Mesothelial cell of epicardium (in vitro differentiated cells): ENCODE results near the gene RYR2. TPM values are rescaled to one million over a fixed set of nuclear protein-coding genes. Genes with fewer than 3 reads are reported as not detected.

Source experiments
- DNase-seq, 2 experiments: peaks; one replicate each; pipeline ENCODE4 v3.0.0; 2021; ENCODE audit warnings: low spot score in 2 of 2; ENCODE audit not compliant: unreplicated experiment in 2 of 2
- H3K27ac Mint-ChIP-seq: 2 replicates; pipeline ENCODE4 v1.8.0; 2021; ENCODE audit warnings: mixed read lengths
- H3K27me3 Mint-ChIP-seq: 2 replicates; pipeline ENCODE4 v1.8.0; 2021; ENCODE audit warnings: low read depth, mixed read lengths
- H3K36me3 Mint-ChIP-seq: 2 replicates; pipeline ENCODE4 v1.8.0; 2021; ENCODE audit warnings: mixed read lengths
- H3K4me1 Mint-ChIP-seq: 2 replicates; pipeline ENCODE4 v1.8.0; 2021; ENCODE audit warnings: mixed read lengths
- H3K4me3 Mint-ChIP-seq: 2 replicates; pipeline ENCODE4 v1.8.0; 2021; ENCODE audit warnings: mild to moderate bottlenecking, moderate library complexity, mixed read lengths
- H3K9me3 Mint-ChIP-seq: 2 replicates; pipeline ENCODE4 v1.8.0; 2021; ENCODE audit warnings: mixed read lengths
- total RNA-seq: library from RNA; stranded (reverse); gene quantifications from 3 replicates; pipeline ENCODE4 v1.2.1, GENCODE V29; 2021
- TF ChIP-seq, protein P1 (sequence below): fragments of 200-600 bp; sonication (generic); IDR thresholded peaks from one replicate; pipeline ENCODE4 v1.5.0; 2021; ENCODE audit warnings: antibody characterized with exemption; ENCODE audit not compliant: unreplicated experiment

RYR2 gene
- total RNA-seq, 1 donor from 2014 or later = 6.1 TPM

DNA sequence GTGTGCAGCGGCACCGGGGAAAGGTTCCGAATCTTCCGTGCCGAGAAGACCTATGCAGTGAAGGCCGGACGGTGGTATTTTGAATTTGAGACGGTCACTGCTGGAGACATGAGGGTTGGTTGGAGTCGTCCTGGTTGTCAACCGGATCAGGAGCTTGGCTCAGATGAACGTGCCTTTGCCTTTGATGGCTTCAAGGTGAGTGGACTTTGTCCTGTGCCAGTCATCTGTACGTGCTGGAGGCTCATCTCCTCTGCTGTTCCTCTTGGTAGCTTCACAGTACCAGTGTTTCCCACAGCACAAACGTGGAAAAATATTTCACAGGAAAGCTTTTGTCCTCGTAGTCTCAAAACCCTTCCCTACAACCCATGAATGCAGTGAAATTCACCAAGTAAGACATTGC is 524.6 kb downstream of the RYR2 start:
- no peaks in the 10 kb centered on the region for H3K27me3 Mint-ChIP-seq
- H3K4me1 Mint-ChIP-seq = no peaks in the 10 kb centered on the region
- no peak overlapping the region for H3K4me3 Mint-ChIP-seq
- H3K9me3 Mint-ChIP-seq = no peaks in the 10 kb centered on the region
- TF ChIP-seq, protein P1, sequence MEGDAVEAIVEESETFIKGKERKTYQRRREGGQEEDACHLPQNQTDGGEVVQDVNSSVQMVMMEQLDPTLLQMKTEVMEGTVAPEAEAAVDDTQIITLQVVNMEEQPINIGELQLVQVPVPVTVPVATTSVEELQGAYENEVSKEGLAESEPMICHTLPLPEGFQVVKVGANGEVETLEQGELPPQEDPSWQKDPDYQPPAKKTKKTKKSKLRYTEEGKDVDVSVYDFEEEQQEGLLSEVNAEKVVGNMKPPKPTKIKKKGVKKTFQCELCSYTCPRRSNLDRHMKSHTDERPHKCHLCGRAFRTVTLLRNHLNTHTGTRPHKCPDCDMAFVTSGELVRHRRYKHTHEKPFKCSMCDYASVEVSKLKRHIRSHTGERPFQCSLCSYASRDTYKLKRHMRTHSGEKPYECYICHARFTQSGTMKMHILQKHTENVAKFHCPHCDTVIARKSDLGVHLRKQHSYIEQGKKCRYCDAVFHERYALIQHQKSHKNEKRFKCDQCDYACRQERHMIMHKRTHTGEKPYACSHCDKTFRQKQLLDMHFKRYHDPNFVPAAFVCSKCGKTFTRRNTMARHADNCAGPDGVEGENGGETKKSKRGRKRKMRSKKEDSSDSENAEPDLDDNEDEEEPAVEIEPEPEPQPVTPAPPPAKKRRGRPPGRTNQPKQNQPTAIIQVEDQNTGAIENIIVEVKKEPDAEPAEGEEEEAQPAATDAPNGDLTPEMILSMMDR = no peak
- H3K27ac Mint-ChIP-seq = no peak overlapping the region
- no peak for DNase-seq
- no peaks in the 10 kb centered on the region for H3K36me3 Mint-ChIP-seq

DNA sequence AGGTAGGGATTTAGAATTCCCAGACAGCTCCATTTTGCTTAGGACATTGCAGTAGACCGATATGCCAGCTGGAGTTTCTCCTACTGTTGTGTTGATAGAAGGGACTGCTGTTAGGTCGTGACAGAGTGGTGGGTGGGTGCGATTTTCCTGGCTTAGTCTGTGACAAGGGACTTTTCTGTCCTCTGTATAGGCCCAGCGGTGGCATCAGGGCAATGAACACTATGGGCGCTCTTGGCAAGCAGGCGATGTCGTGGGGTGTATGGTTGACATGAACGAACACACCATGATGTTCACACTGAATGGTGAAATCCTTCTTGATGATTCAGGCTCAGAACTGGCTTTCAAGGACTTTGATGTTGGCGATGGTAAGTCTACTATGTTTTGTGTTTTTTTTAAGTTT is 527.0 kb downstream of the RYR2 start:
- Mint-ChIP-seq H3K9me3 (no peaks in the 10 kb centered on the region), H3K27ac (no peak overlapping the region), H3K4me1 (no peaks in the 10 kb centered on the region), H3K4me3 (no peak overlapping the region), H3K36me3 (no peaks in the 10 kb centered on the region), H3K27me3 (no peaks in the 10 kb centered on the region)
- DNase-seq = no peak
- TF ChIP-seq, protein P1 = no peak

DNA sequence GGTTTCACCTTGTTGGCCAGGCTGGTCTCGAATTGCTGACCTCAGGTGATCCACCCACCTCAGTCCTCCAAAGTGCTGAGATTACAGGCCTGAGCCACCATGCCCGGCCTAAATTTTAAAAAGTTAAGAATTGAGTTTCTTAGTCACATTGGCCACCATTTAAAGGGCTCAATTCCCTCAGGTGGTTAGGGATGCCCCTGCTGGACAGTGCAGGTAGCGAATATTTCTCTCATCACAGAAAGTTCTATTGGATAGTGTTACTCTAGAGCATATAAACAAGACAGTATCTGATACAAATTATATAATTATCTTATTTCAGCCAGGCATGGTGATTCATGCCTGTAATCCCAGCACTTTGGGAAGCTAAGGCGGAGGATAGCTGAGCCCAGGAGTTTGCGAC is 528.5 kb downstream of the RYR2 start:
- Mint-ChIP-seq H3K4me3 (no peak overlapping the region), H3K27ac (no peak overlapping the region), H3K9me3 (peaks cover 15% of the 10 kb centered on the region), H3K36me3 (peaks cover 3% of the 10 kb centered on the region), H3K4me1 (no peaks in the 10 kb centered on the region), H3K27me3 (no peaks in the 10 kb centered on the region)
- TF ChIP-seq, protein P1 = peak; percentile 28
- no peak for DNase-seq

DNA sequence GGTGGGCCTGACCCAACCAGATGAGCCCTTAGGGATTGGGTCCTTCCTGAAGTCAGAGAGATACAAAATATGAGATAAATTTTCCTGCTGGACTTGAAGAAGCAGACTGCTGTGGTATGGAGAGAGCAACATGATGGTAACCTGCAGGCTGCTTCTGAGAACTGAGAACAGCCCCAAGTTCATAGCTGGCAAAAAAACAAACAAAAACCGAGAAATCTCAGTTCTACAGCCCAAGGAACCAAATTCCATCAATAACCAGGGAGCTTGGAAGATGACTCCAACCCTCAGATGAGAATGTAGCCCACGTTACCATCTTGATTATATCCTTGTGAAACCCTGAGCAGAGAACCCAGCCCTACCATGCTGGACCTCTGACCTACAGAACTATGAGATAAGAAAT is 532.6 kb downstream of the RYR2 start:
- no peaks in the 10 kb centered on the region for H3K27me3 Mint-ChIP-seq
- peaks cover 47% of the 10 kb centered on the region for H3K9me3 Mint-ChIP-seq
- H3K4me1 Mint-ChIP-seq = no peaks in the 10 kb centered on the region
- DNase-seq = no peak
- peaks cover 17% of the 10 kb centered on the region for H3K36me3 Mint-ChIP-seq
- no peak overlapping the region for H3K4me3 Mint-ChIP-seq
- H3K27ac Mint-ChIP-seq = no peak overlapping the region
- TF ChIP-seq, protein P1 = no peak

DNA sequence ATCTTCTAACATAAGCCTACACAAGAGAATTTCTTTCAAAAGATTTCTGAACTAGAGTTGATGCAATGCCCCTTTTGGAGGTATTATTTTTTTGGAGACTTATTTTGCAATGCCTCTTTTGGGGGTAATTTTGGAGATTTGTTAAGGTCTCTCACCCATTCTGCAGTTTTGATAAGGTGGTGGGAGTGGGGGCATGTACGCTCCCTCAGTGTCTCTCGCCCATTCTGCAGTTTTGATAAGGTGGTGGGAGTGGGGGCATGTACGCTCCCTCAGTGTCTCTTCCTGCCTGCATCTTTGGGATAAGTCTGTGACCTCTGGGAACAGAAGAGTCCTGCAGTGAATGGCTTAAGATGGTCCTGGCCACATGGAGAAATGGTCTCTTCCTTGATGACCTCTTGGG is 536.6 kb downstream of the RYR2 start:
- H3K9me3 Mint-ChIP-seq = peaks cover 56% of the 10 kb centered on the region
- no peak for DNase-seq
- no peak overlapping the region for H3K27ac Mint-ChIP-seq
- no peak overlapping the region for H3K4me3 Mint-ChIP-seq
- TF ChIP-seq, protein P1 = no peak
- peaks cover 19% of the 10 kb centered on the region for H3K36me3 Mint-ChIP-seq
- H3K27me3 Mint-ChIP-seq = no peaks in the 10 kb centered on the region
- H3K4me1 Mint-ChIP-seq = no peaks in the 10 kb centered on the region

DNA sequence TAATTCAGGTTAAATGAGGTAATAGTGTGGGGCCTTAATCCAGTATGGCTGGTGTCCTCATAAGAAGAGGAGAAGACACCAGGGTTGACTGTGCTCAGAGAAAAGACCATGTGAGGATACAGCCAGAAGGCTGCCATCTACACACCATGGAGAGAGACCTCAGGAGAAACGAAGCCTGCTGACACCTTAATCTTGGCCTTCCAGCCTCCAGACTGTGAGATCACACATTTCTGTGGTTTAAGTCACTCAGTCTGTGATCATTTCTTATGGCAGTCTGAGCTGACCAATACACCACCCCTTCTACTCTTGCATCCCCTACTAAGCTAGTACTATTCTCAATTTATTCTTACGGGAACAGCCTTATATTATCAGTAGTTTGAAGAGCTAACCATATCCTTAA is 538.7 kb downstream of the RYR2 start:
- H3K27ac Mint-ChIP-seq = no peak overlapping the region

More for the DNA sequence above, 538.7 kb downstream of the RYR2 start:
- Mint-ChIP-seq H3K9me3 (peaks cover 39% of the 10 kb centered on the region), H3K4me3 (no peak overlapping the region), H3K27me3 (no peaks in the 10 kb centered on the region), H3K36me3 (peaks cover 14% of the 10 kb centered on the region), H3K4me1 (no peaks in the 10 kb centered on the region)
- TF ChIP-seq, protein P1 = no peak
- no peak for DNase-seq
